Measurements from ENCODE around the gene PLA2G10.
"Not testable (repeated sequence)": the region's sequence is repeated elsewhere in the genome, so short reads cannot be mapped to it uniquely, and the experiment has no call there.

PLA2G10 gene

GRCh38 chr16:14641926-14642325 lies 52.2 kb downstream of the PLA2G10 start:
- no peak for DNase-seq (ENCODE audit: low spot score)
- ChIA-PET CTCF (interaction anchor here (0.8 kb wide), 1 partner anchor 10 kb away, joined by 3 read pairs; no protein-coding TSS in a partner anchor), POLR2A (ENCODE audit: low non-redundant PET) (no interaction called here)
- no peak overlapping the region for H3K27ac ChIP-seq
- TF ChIP-seq CTCF (conservative IDR thresholded peaks at IDR 0.05; ENCODE audit: low read depth), result no peak

GRCh38 chr16:14641206-14641605 lies 52.9 kb downstream of the PLA2G10 start:
- CTCF ChIA-PET, result no interaction called here
- H3K27ac ChIP-seq, result no peak overlapping the region
- DNase-seq (ENCODE audit: low spot score), result no peak
- POLR2A ChIA-PET (ENCODE audit: low non-redundant PET), result no interaction called here
- TF ChIP-seq CTCF (conservative IDR thresholded peaks at IDR 0.05; ENCODE audit: low read depth), result no peak

GRCh38 chr16:14640538-14640937 lies 53.6 kb downstream of the PLA2G10 start:
- ChIA-PET POLR2A (ENCODE audit: low non-redundant PET) (no interaction called here), CTCF (no interaction called here)
- H3K27ac ChIP-seq, result no peak overlapping the region
- DNase-seq (ENCODE audit: low spot score), result no peak
- TF ChIP-seq CTCF (conservative IDR thresholded peaks at IDR 0.05; ENCODE audit: low read depth), result no peak

GRCh38 chr16:14636951-14637240 lies 57.2 kb downstream of the PLA2G10 start:
- H3K27ac ChIP-seq, CTCF ChIA-PET: not testable (repeated sequence)

GRCh38 chr16:14636179-14636950 lies 57.7 kb downstream of the PLA2G10 start:
- DNase-seq (ENCODE audit: low spot score); CTCF ChIA-PET; POLR2A ChIA-PET (ENCODE audit: low non-redundant PET); H3K27ac ChIP-seq: not testable (repeated sequence)

More at GRCh38 chr16:14636951-14637240, 57.2 kb downstream of the PLA2G10 start:
- DNase-seq (ENCODE audit: low spot score); POLR2A ChIA-PET (ENCODE audit: low non-redundant PET): not testable (repeated sequence)

GRCh38 chr16:14635395-14636165 lies 58.5 kb downstream of the PLA2G10 start:
- POLR2A ChIA-PET (ENCODE audit: low non-redundant PET), result no interaction called here
- TF ChIP-seq CTCF (conservative IDR thresholded peaks at IDR 0.05; ENCODE audit: low read depth), result no peak
- H3K27ac ChIP-seq, result no peak overlapping the region
- DNase-seq (ENCODE audit: low spot score), result no peak
- CTCF ChIA-PET, result no interaction called here

GRCh38 chr16:14634389-14634725 lies 59.8 kb downstream of the PLA2G10 start:
- ChIA-PET POLR2A (ENCODE audit: low non-redundant PET) (interaction anchor here (0.5 to 0.6 kb wide), 2 partner anchors 50 to 318 kb away, joined by 3 read pairs; no protein-coding TSS in a partner anchor), CTCF (no interaction called here)
- no peak overlapping the region for H3K27ac ChIP-seq
- no peak for TF ChIP-seq CTCF (conservative IDR thresholded peaks at IDR 0.05; ENCODE audit: low read depth)
- DNase-seq (ENCODE audit: low spot score), result no peak

All from RWPE1 (cell line).